Fibroblast of lung (primary cell): ENCODE measurements around the gene WNK2. TPM values are rescaled to one million over a fixed set of nuclear protein-coding genes. Genes with fewer than 3 reads are reported as not detected.

ENCODE experiments used
- DNase-seq, 2 donors: peaks; one replicate each; pipeline versions ENCODE4 v3.0.0 to v3.0.0-alpha.2; 2010; ENCODE audit warnings: low read depth in 2 of 2
- H2AFZ ChIP-seq: 2 replicates; pipeline ENCODE4 v1.5.1; 2012; ENCODE audit warnings: low read length, control low read depth, inconsistent platforms
- H3K27ac ChIP-seq: 2 replicates; pipeline ENCODE4 v1.5.1; 2011; ENCODE audit warnings: low read length, control low read depth; ENCODE audit not compliant: insufficient read depth
- H3K27me3 ChIP-seq: 2 replicates; pipeline ENCODE4 v1.5.1; 2011; ENCODE audit warnings: mild to moderate bottlenecking, low read length; ENCODE audit not compliant: control insufficient read depth, insufficient read depth
- H3K36me3 ChIP-seq: 2 replicates; pipeline ENCODE4 v1.5.1; 2011; ENCODE audit warnings: low read length; ENCODE audit not compliant: control insufficient read depth, insufficient read depth
- H3K4me1 ChIP-seq: 2 replicates; pipeline ENCODE4 v1.5.1; 2011; ENCODE audit warnings: low read length; ENCODE audit not compliant: control insufficient read depth, insufficient read depth; ENCODE audit errors: extremely low read depth
- H3K4me2 ChIP-seq: 2 replicates; pipeline ENCODE4 v1.5.1; 2011; ENCODE audit warnings: low read length, control low read depth; ENCODE audit not compliant: insufficient read depth; ENCODE audit errors: extremely low read depth
- H3K4me3 ChIP-seq, 4 experiments: fragments of 200-600 bp in 1 of 4; sonication (generic) in 1 of 4; replicated peaks in 1 of 4; 2 replicates each; pipeline ENCODE4 v1.5.1; 2011 to 2016; ENCODE audit warnings: low read length in 4 of 4, low read depth in 3 of 4, mild to moderate bottlenecking in 3 of 4, control low read depth in 2 of 4, inconsistent platforms in 1 of 4, mixed read lengths in 1 of 4; ENCODE audit not compliant: insufficient read depth in 1 of 4; ENCODE audit errors: control extremely low read depth in 1 of 4
- H3K79me2 ChIP-seq: 2 replicates; pipeline ENCODE4 v1.5.1; 2012; ENCODE audit warnings: mild to moderate bottlenecking, low read length, inconsistent platforms; ENCODE audit not compliant: control insufficient read depth, insufficient read depth
- H3K9ac ChIP-seq: 2 replicates; pipeline ENCODE4 v1.5.1; 2011; ENCODE audit warnings: mild to moderate bottlenecking, low read length, control low read depth; ENCODE audit not compliant: insufficient read depth
- H3K9me3 ChIP-seq: 2 replicates; pipeline ENCODE4 v1.5.1; 2012; ENCODE audit warnings: low read depth, low read length; ENCODE audit not compliant: control insufficient read depth, insufficient read depth
- H4K20me1 ChIP-seq: 2 replicates; pipeline ENCODE4 v1.5.1; 2011; ENCODE audit warnings: low read length; ENCODE audit not compliant: control insufficient read depth, insufficient read depth; ENCODE audit errors: extremely low read depth
- CTCF ChIP-seq, 2 donors: IDR thresholded peaks in 1 of 2; conservative IDR thresholded peaks in 1 of 2; 1 replicate in 1 of 2; 2 replicates in 1 of 2; pipeline ENCODE4 v1.5.1; 2011 to 2012; ENCODE audit warnings: low read length in 2 of 2, control low read depth in 1 of 2, inconsistent platforms in 1 of 2, low read depth in 1 of 2, mild to moderate bottlenecking in 1 of 2
- EZH2 ChIP-seq: IDR thresholded peaks from 2 replicates; pipeline ENCODE4 v1.5.1; 2012; ENCODE audit warnings: low read length, control low read depth, mild to moderate bottlenecking; ENCODE audit errors: missing control alignments
- polyA plus RNA-seq, 2 donors: library from polyadenylated mRNA; depleted of rRNA in 1 of 2; stranded (reverse) in 1 of 2; unstranded in 1 of 2; fragments of >200 nt; gene quantifications; 2 replicates each; pipeline ENCODE4 v1.2.1, GENCODE V29; 2011 to 2012; ENCODE audit warnings: missing spikeins in 1 of 2
- total RNA-seq: library from RNA; depleted of rRNA; stranded (reverse); fragments of >200 nt; gene quantifications from 2 replicates; pipeline ENCODE4 v1.2.1, GENCODE V29; 2014

WNK2 gene
- total and polyA plus RNA-seq, 2 donors (not counting 1 experiment from before 2014, with no cell fraction given): not detected

- Histone ChIP-seq H3K9ac (no peak overlapping the region), H3K79me2 (no peaks in the 10 kb centered on the region), H3K9me3 (no peaks in the 10 kb centered on the region), H4K20me1 (no peaks in the 10 kb centered on the region), H3K4me1 (no peaks in the 10 kb centered on the region), H2AFZ (no peak overlapping the region), H3K4me2 (no peak overlapping the region), H3K36me3 (no peaks in the 10 kb centered on the region), H3K4me3 (no peak overlapping the region), H3K27ac (no peak overlapping the region), H3K27me3 (no peaks in the 10 kb centered on the region)
- TF ChIP-seq CTCF (conservative IDR thresholded peaks at IDR 0.05 in 1 of 2, IDR thresholded peaks at IDR 0.05 in 1 of 2; ENCODE audit: low read depth in 1 of 2, low read length in 2 of 2) (no peak), EZH2 (no peak)
- DNase-seq: no peak
Measured at GRCh38 chr9:93204470-93205043, 20.6 kb downstream of the WNK2 start.

GRCh38 chr9:93205045-93205768, 21.3 kb downstream of the WNK2 start:
- no peak for TF ChIP-seq EZH2
- no peak for TF ChIP-seq CTCF (conservative IDR thresholded peaks at IDR 0.05 in 1 of 2, IDR thresholded peaks at IDR 0.05 in 1 of 2; ENCODE audit: low read depth in 1 of 2, low read length in 2 of 2)
- no peaks in the 10 kb centered on the region for H3K9me3 ChIP-seq
- no peaks in the 10 kb centered on the region for H4K20me1 ChIP-seq
- peak in 1 of 2 donors; percentile 21 for DNase-seq
- H3K36me3 ChIP-seq: no peaks in the 10 kb centered on the region
- H3K9ac ChIP-seq: no peak overlapping the region
- no peak overlapping the region for H3K4me3 ChIP-seq
- no peaks in the 10 kb centered on the region for H3K27me3 ChIP-seq
- no peak overlapping the region for H3K4me2 ChIP-seq
- H3K79me2 ChIP-seq: no peaks in the 10 kb centered on the region
- no peak overlapping the region for H3K27ac ChIP-seq
- no peak overlapping the region for H2AFZ ChIP-seq
- no peaks in the 10 kb centered on the region for H3K4me1 ChIP-seq

GRCh38 chr9:93205896-93206575, 22.1 kb downstream of the WNK2 start:
- no peaks in the 10 kb centered on the region for H3K4me1 ChIP-seq
- H3K9me3 ChIP-seq: no peaks in the 10 kb centered on the region
- H3K4me3 ChIP-seq: no peak overlapping the region
- H3K79me2 ChIP-seq: no peaks in the 10 kb centered on the region
- no peaks in the 10 kb centered on the region for H4K20me1 ChIP-seq
- H3K27me3 ChIP-seq: no peaks in the 10 kb centered on the region
- H2AFZ ChIP-seq: no peak overlapping the region
- DNase-seq: no peak
- TF ChIP-seq EZH2 (no peak), CTCF (conservative IDR thresholded peaks at IDR 0.05 in 1 of 2, IDR thresholded peaks at IDR 0.05 in 1 of 2; ENCODE audit: low read depth in 1 of 2, low read length in 2 of 2) (no peak)
- no peak overlapping the region for H3K27ac ChIP-seq
- H3K36me3 ChIP-seq: no peaks in the 10 kb centered on the region
- H3K9ac ChIP-seq: no peak overlapping the region
- H3K4me2 ChIP-seq: no peak overlapping the region
